Colon (tissue), 2 donors: ENCODE measurements around the gene GPR152.

Experiments used
- FAIRE-seq: peaks from 2 replicates; lab custom pipeline; 2012; peaks lifted over from hg19 to GRCh38; lab: Jason Lieb, UNC
- donor health status: control.
- donor health status: control.

The GPR152 gene, protein sequence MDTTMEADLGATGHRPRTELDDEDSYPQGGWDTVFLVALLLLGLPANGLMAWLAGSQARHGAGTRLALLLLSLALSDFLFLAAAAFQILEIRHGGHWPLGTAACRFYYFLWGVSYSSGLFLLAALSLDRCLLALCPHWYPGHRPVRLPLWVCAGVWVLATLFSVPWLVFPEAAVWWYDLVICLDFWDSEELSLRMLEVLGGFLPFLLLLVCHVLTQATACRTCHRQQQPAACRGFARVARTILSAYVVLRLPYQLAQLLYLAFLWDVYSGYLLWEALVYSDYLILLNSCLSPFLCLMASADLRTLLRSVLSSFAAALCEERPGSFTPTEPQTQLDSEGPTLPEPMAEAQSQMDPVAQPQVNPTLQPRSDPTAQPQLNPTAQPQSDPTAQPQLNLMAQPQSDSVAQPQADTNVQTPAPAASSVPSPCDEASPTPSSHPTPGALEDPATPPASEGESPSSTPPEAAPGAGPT

DNA sequence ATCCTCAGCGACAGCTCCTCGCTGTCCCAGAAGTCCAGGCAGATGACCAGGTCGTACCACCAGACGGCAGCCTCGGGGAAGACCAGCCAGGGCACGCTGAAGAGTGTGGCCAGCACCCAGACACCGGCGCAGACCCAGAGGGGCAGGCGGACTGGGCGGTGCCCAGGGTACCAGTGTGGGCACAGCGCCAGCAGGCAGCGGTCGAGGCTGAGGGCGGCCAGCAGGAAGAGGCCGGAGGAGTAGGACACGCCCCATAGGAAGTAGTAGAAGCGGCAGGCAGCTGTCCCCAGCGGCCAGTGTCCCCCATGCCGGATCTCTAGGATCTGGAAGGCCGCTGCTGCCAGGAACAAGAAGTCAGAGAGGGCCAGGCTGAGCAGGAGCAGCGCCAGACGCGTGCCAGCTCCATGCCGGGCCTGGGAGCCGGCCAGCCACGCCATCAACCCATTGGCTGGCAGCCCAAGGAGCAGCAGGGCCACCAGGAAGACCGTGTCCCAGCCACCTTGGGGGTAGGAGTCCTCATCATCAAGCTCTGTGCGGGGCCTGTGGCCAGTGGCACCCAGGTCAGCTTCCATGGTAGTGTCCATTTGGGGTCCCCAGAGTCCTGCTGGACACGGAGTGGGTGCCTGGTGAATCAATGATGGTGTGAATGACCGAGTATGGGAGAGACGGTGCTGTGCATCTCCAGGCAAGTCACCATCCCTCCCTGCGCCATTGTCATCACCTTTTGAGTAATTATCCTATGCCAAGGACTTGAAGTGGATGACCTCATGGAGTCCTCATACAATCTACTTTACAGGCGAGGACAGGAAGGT is at the start of gene GPR152:
GPR152 (minus strand) TSS at position 589 of the 812 bp plus-strand sequence; CDS start at position 584, 5 bp downstream.
- FAIRE-seq, result no peak

GRCh38 chr11:67501854-67502253 is 49.3 kb upstream of the GPR152 start:
- FAIRE-seq, result no peak

GRCh38 chr11:67500831-67501715 is 48.5 kb upstream of the GPR152 start:
- no peak for FAIRE-seq

GRCh38 chr11:67500484-67500821 is 47.9 kb upstream of the GPR152 start:
- FAIRE-seq, result no peak

GRCh38 chr11:67499808-67500483 is 47.4 kb upstream of the GPR152 start:
- FAIRE-seq, result no peak

DNA sequence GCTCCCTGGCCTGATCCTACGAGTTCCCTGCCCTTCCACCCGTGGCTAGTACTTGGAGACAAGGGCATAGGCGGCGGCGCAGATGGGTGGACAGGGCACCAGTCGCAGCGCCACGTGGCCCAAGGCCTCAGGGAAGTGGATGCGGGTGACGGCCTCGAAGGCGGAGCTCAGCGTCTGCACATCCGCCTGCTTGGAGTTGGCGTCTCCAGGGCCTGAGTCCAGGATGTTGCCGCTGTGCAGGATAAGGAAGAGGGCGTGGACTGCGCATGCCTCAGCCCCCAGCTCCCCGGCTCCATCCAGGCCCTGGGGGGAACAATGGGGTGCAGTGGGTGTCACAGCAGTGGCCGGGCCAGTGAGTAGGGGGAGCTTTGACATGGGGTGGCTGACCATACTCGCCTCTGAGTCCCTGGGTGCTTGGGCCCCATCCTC is 46.0 kb upstream of the GPR152 start:
- no peak for FAIRE-seq

DNA sequence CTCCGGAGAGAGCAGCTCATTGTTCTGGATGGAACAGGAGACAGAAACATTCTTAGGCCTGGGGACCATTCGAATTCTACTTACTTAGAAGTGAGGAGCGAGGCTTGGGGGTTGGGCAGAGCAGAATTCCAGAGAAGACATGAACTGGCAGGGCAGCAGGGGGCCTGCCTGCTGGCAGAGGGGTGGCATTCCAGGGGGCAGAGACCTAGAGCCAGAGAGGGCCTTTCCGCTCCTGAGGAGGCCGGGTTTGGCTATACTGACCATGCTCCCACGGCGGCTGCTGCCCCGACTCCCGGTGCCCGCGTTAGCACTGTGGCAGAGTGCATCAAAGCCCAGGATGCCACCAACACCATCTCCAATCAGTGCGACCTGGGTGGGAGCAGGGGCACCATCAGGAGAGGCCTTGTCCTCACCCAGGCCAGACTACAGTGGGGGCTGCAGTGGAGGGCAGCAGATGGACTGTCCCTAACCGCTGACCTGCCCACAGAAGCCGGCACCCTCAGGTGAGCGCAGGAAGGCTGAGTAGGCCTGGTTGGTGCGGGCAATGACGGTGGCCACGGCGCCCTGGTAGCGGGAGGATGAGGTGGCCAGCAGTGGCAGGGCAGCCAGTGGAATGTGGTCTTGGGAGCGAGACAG is 45.2 kb upstream of the GPR152 start:
- FAIRE-seq, result no peak

- FAIRE-seq, result no peak
Measured at GRCh38 chr11:67496113-67496512, 43.6 kb upstream of the GPR152 start.

GRCh38 chr11:67495234-67496005 is 42.9 kb upstream of the GPR152 start:
- no peak for FAIRE-seq

GRCh38 chr11:67494371-67495233 is 42.1 kb upstream of the GPR152 start:
- FAIRE-seq, result no peak

- FAIRE-seq, result no peak
Measured at GRCh38 chr11:67493548-67494370, 41.2 kb upstream of the GPR152 start.

DNA sequence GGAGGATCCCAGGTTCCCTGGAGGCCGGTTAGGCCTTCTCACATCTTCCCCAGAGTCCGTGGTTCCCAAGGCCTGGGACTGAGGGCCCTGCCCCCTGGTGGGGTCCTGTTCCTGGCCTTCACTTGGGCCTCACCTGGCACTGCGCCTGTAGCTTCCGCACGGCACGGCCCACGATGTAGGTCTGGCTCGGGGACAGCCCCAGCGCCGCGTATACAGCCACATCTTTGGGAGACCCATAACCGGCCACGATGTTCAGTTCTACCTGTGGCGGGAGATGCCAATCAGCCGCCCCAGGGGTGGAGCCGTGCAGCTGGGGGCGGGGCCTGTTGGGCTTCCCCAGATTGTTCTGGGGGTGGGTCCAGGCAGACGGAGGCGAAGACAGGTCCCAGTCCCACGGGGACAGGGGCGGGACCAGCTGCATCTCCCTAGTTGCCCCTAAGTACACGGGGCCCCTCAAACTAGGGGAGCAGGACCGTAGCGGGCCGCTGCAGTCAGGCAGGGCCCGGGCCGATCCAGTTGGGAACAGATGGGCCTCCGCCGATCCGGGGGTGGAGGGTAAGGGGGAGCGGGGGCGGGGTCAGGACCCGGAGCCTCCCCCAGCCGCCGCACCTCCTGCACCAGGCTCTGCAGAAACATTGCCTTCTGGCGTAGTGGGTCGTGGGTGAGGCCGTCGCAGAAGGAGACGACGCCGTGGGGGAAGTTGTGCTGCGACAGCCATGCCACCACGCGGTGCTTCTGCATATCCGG is 40.4 kb upstream of the GPR152 start:
- no peak for FAIRE-seq

DNA sequence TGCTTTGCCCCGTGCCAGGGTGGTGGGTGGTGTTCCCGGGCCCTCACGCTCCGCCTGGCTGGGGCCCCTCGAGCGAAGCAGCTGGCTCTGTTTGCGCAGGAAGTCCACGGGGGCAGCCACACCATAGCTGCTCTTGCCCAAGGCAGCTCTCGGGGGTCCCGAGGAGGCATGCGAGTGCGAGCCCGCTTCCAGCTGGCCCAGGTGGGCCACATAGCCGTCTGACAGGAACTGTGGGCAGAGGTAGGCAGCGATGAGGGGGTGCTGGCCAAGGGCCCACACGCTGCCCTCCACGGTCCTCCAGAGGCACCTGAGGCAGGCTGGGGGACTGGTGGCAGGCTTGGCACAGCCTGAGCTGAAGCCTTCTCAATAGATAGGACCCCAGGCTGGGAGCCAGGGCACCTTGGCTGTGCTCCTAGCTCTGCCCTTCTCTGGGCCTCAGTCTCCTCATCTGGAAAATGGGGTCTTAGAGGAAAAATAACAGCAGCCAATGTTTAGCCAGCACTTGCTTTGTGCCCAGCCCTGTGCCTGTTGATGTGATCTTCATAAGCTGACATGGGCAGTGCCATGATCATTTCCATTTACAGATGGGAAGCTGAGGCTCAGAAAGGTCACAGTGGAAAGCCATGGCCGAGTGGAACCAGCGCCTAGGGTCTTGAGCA is 39.7 kb upstream of the GPR152 start:
- FAIRE-seq, result no peak

GRCh38 chr11:67491276-67492068 is 38.9 kb upstream of the GPR152 start:
- FAIRE-seq, result no peak

DNA sequence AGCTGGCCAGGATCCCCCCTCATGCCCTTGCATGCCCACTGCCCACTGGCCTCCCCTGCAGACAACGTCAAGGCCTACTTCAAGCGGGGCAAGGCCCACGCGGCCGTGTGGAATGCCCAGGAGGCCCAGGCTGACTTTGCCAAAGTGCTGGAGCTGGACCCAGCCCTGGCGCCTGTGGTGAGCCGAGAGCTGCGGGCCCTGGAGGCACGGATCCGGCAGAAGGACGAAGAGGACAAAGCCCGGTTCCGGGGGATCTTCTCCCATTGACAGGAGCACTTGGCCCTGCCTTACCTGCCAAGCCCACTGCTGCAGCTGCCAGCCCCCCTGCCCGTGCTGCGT is 38.2 kb upstream of the GPR152 start:
- FAIRE-seq, result no peak
